HUES64 (cell line): ENCODE measurements around the gene PLA2G2F.

Source experiments
- H3K27ac ChIP-seq: 2 replicates; pipeline ENCODE4 v1.7.0; 2013; ENCODE audit warnings: low read depth, low read length, inconsistent platforms
- H3K27me3 ChIP-seq: 2 replicates; pipeline ENCODE4 v1.6.1; 2013; ENCODE audit warnings: mild to moderate bottlenecking, low read length; ENCODE audit not compliant: insufficient read depth
- H3K36me3 ChIP-seq: 2 replicates; pipeline ENCODE4 v1.6.1; 2013; ENCODE audit warnings: mild to moderate bottlenecking, low read length; ENCODE audit not compliant: insufficient read depth
- H3K4me1 ChIP-seq: 2 replicates; pipeline ENCODE4 v1.6.1; 2013; ENCODE audit warnings: mild to moderate bottlenecking, low read length, moderate library complexity; ENCODE audit not compliant: insufficient read depth
- H3K4me3 ChIP-seq: 2 replicates; pipeline ENCODE4 v1.5.1; 2013; ENCODE audit warnings: mild to moderate bottlenecking, low read length, moderate library complexity
- H3K9ac ChIP-seq: 2 replicates; pipeline ENCODE4 v1.6.1; 2013; ENCODE audit warnings: mild to moderate bottlenecking, low read depth, low read length
- H3K9me3 ChIP-seq: 2 replicates; pipeline ENCODE4 v1.6.1; 2013; ENCODE audit warnings: low read depth, low read length; ENCODE audit not compliant: insufficient read depth
- WGBS: fragments of 150-250, 120-280 bp; methylation state at CpG from one replicate; pipeline ENCODE4 v1.1.7; 2013; ENCODE audit warnings: missing lambda C conversion rate; 5-methylcytosine and 5-hydroxymethylcytosine counted together

The PLA2G2F gene

DNA sequence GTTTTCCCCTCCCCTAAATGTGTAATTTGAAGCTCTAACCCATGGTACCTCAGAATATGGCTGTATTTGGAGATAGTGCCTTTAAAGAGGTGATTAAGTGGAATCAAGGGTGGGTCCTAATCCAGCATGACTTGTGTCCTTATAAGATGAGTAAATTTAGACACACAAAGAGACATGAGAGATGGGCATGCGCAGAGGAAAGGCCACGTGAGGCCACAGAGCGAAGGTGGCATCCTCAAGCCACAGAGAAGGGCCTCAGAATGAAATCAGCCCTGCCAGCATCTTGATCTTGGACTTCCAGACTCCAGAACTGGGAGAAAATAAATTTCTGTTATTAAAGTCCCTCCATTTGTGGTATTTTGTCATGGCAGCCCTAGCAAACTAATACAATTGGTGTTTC lies 2.9 kb upstream of the PLA2G2F start:
- WGBS, result 94% methylated on average over 3 of the region's 3 CpGs
- Histone ChIP-seq H3K4me3 (no peak overlapping the region), H3K36me3 (no peaks in the 10 kb centered on the region), H3K27me3 (no peaks in the 10 kb centered on the region), H3K9ac (no peak overlapping the region), H3K9me3 (no peaks in the 10 kb centered on the region), H3K27ac (no peak overlapping the region), H3K4me1 (no peaks in the 10 kb centered on the region)

DNA sequence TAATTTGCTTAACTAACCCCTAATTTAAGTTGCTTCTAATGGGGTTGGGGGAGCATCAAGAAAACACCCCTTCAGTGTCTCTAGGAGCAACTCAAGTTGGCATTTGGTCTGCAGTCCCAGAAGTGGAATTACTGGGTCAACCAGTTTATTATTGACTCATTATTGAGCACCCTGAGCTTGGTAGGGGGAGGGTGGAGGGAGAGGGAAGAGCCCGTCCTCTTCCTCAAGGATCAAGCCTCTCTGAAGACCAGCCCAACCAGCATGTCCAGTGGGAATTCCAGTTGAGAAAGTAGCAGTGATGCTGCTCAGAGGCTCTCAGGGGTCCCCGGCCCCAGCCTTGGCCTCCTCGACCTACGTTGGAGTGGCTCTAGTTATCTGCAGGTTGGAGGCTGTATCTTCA lies 2.1 kb upstream of the PLA2G2F start:
- 95% methylated on average over 4 of the region's 4 CpGs for WGBS
- no peaks in the 10 kb centered on the region for H3K4me1 ChIP-seq
- H3K9me3 ChIP-seq, result no peaks in the 10 kb centered on the region
- no peak overlapping the region for H3K27ac ChIP-seq
- H3K27me3 ChIP-seq, result no peaks in the 10 kb centered on the region
- H3K4me3 ChIP-seq, result no peak overlapping the region
- H3K9ac ChIP-seq, result no peak overlapping the region
- no peaks in the 10 kb centered on the region for H3K36me3 ChIP-seq

DNA sequence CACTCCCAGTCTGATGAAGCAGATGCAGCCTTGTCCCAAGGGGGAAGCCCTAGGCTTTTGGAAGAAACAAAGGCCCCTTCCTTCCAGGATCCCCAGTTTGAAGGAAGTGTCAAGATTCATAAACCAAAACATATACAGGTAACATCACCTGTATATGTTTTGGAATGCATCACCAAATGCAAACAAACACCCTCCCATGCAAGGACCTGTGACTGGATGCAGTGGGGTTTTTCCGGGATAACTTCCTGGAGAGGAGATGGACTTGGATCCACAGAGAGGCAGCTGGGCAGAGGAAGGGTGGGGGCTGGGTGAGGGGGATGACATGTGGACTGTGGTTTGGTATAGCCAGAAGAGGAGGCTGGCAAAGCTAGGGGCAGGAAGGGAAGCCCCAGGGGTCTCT lies 1.5 kb upstream of the PLA2G2F start:
- Histone ChIP-seq H3K36me3 (no peaks in the 10 kb centered on the region), H3K4me1 (no peaks in the 10 kb centered on the region), H3K27ac (no peak overlapping the region), H3K4me3 (no peak overlapping the region), H3K27me3 (no peaks in the 10 kb centered on the region), H3K9me3 (no peaks in the 10 kb centered on the region), H3K9ac (no peak overlapping the region)
- 91% methylated on average over 1 of the region's 1 CpG for WGBS

DNA sequence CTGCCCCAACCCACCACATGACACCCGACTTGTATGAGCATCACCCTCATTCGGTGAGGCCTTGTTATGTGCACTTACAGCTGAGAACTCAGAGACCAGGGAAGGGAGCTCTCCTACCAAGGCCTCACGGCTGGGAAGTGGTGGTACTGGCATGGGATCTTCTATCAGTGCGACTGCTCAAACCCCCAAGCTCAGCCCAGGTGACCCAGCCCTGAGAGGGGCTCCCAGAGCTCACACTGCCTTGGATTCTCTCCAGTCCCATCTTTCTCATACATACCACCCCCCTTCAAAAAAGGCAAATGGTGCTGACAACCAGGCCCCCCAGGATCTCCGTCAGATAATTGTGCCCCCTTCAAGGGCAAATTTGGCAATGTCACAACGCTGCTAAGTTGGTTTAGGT lies 777 bp upstream of the PLA2G2F start:
- H3K4me1 ChIP-seq, result no peaks in the 10 kb centered on the region
- no peaks in the 10 kb centered on the region for H3K9me3 ChIP-seq
- H3K36me3 ChIP-seq, result no peaks in the 10 kb centered on the region
- H3K27ac ChIP-seq, result no peak overlapping the region
- 92% methylated on average over 6 of the region's 6 CpGs for WGBS
- no peak overlapping the region for H3K4me3 ChIP-seq
- no peaks in the 10 kb centered on the region for H3K27me3 ChIP-seq
- no peak overlapping the region for H3K9ac ChIP-seq

DNA sequence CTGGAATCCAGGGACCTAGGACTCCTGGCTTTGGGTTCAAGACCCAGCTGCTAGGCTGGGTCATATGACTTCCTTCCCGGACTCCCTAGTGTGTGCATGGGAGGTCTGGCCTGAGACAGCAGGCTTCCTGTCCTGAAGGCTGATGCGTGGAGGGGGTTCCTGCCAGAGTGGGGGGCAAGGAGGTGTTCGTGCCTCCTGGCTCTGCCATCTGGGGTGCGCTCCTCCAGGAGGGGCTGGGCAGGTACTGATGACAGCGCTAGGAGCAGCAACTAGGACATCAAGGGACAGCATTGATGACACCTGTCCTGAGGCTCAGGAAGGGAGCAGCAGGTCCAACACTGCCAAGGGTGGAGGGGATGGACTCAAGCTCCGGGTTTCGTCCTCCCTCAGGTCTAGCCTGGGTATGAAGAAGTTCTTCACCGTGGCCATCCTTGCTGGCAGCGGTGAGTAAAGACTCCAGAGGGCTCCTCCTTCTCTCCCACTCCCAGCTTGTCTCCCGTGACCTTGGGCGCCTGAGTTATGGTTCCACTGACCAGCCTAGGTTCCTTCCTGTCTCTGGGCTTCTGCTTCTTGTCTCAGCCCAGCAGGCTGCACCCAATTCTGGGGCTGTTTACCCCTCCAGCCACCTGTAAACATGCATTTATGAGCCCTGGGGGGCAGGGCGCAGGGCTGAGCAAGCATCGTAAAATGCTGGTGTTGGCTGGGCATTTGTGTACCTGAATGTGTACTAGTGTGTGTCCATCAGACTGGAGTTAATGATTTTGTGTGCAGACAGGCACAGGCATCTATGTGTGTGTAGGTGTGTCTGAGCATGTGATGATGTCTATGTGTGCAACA lies 871 bp downstream of the PLA2G2F start:
- no peaks in the 10 kb centered on the region for H3K36me3 ChIP-seq
- 95% methylated on average over 13 of the region's 13 CpGs for WGBS
- H3K27ac ChIP-seq, result no peak overlapping the region
- H3K9me3 ChIP-seq, result no peaks in the 10 kb centered on the region
- no peak overlapping the region for H3K9ac ChIP-seq
- H3K4me1 ChIP-seq, result no peaks in the 10 kb centered on the region
- H3K27me3 ChIP-seq, result no peaks in the 10 kb centered on the region
- no peak overlapping the region for H3K4me3 ChIP-seq

DNA sequence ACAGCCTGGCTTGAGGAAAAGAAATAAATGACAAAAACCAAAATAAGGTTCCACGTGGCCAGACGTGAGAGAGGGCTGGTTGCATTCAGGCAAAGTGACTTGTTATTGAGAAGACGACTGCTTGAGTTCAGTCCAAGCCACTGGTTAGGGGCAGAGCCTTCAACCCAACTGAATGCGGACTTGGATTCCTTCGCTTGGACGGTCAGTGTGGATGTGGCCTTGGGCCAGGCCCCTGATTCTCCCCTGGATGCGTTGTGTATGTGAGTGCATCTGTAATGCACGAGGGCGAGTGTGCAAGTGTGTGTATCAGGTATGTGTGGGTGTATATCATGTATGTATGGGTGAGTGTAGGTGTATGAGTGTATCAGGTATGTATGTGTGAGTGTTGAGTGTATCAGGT lies 1.9 kb downstream of the PLA2G2F start:
- H3K36me3 ChIP-seq, result no peaks in the 10 kb centered on the region
- H3K27ac ChIP-seq, result no peak overlapping the region
- no peaks in the 10 kb centered on the region for H3K27me3 ChIP-seq
- no peaks in the 10 kb centered on the region for H3K4me1 ChIP-seq
- WGBS, result 94% methylated on average over 9 of the region's 9 CpGs
- H3K9me3 ChIP-seq, result no peaks in the 10 kb centered on the region
- H3K9ac ChIP-seq, result no peak overlapping the region
- H3K4me3 ChIP-seq, result no peak overlapping the region

DNA sequence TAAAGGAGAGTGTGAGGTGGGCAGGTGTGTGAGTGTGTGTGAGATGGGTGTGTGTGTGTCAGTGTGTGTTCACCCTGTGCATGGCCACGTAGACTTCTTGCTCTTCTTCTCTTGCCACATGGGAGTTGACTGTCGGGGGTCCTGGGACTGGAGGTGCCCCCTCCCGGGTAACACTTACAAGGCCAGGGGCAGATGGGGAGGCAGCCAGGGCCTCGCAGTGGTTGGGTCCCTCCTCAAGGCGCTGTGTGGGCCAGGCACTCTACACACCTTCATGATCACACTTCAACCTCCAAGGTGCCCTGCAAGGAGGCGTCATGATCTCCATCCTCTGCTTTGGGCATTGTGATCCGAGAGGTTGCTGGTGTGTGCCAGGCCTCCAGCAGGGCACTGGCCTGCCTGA lies 2.3 kb downstream of the PLA2G2F start:
- Histone ChIP-seq H3K4me1 (no peaks in the 10 kb centered on the region), H3K9ac (no peak overlapping the region), H3K27me3 (no peaks in the 10 kb centered on the region), H3K36me3 (no peaks in the 10 kb centered on the region), H3K27ac (no peak overlapping the region), H3K9me3 (no peaks in the 10 kb centered on the region), H3K4me3 (no peak overlapping the region)
- WGBS, result 90% methylated on average over 7 of the region's 7 CpGs

DNA sequence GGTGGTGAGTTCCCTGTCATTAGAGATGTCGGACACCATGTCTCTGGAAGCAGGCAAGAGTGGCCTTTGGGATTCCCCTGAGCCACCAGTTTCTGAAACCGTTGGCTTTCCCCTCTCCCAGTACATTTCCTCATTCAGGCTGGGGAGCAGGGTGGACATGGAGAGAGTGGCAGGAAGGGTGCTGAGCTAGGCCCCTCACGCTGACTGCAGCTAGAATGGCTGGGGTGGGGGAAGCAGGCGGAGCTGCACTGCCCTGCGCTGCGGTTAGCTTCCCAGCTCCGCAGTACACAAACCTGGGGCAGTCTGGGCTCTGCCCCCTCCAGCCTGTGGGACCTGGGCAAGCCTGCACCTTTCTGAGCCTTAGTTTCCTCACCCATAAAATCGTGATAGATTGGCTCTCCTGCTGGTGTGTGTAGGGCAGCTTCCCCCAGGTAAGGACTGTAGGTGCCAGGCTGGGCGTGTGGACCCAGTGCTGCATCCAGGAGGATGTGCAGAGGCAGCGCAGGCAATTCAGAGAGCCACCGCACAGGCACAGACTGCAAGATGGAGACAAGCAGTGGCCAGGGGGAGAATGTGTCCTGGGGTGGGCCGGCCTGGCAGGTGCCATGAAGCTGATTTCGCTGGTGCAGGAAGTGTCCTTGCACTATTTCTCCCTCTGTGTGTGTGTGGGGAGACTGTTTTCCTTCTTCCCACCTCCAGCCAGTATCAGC lies 3.0 kb downstream of the PLA2G2F start:
- H3K9ac ChIP-seq, result no peak overlapping the region
- 86% methylated on average over 13 of the region's 13 CpGs for WGBS
- H3K4me1 ChIP-seq, result no peaks in the 10 kb centered on the region
- no peaks in the 10 kb centered on the region for H3K36me3 ChIP-seq
- no peak overlapping the region for H3K27ac ChIP-seq
- no peak overlapping the region for H3K4me3 ChIP-seq
- H3K27me3 ChIP-seq, result no peaks in the 10 kb centered on the region
- no peaks in the 10 kb centered on the region for H3K9me3 ChIP-seq

DNA sequence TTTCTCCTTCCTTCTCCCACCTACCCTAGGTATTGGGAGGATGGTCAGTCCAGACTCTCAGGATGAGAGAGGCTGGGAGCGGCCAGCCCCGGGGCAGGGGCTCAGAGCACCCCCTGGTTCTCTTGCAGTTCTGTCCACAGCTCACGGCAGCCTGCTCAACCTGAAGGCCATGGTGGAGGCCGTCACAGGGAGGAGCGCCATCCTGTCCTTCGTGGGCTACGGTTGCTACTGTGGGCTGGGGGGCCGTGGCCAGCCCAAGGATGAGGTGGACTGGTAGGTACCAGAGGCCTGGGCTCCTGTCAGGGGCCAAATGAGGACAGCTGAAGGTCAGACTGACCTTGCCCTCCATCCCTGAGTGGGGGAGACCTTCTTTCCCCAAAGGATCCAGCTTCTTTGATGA lies 4.2 kb downstream of the PLA2G2F start:
- H3K9me3 ChIP-seq, result no peaks in the 10 kb centered on the region
- WGBS, result 94% methylated on average over 8 of the region's 8 CpGs
- H3K4me3 ChIP-seq, result no peak overlapping the region
- H3K27ac ChIP-seq, result no peak overlapping the region
- H3K9ac ChIP-seq, result no peak overlapping the region
- H3K4me1 ChIP-seq, result no peaks in the 10 kb centered on the region
- no peaks in the 10 kb centered on the region for H3K27me3 ChIP-seq
- H3K36me3 ChIP-seq, result no peaks in the 10 kb centered on the region

DNA sequence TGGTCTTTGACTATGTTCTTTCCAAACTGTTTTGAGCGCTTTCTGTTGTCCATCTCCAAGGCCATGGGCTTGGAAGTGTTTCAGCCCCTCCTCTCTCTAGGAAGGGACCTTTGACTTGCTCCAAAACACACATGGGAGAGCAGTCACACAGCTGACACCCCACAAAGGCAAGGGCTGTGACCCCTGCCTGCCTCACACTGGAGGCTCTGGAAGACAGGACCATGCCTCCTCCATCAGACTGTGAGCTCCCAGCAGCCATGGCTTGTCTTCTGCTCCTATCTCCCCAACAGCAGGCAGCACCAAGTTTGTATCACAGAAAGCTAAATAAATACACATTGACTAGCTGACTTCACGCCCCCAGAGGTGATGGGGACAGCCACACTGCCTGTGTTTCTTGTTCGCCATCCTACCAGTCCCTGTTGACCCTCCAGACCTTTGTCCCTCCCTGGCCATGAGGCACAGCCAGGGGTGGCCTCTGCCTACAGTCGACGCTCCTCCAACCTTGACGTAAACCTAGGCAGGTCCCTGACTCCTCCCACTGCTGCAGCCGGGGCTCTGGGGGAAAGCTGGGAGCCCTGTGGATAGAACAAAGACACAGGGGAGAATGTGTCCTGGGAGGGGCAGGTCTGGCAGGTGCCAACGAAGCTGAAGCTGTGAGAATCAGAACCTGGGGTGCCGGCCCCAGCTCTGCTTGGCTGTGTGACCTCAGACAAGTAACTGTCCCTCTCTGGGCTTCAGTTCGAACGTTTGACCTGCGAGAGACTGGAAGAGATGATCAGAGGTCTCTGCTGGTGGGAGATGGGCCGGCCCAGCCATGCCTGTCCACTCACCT lies 4.8 kb downstream of the PLA2G2F start:
- no peak overlapping the region for H3K27ac ChIP-seq
- H3K27me3 ChIP-seq, result no peaks in the 10 kb centered on the region
- H3K9me3 ChIP-seq, result no peaks in the 10 kb centered on the region
- 81% methylated on average over 13 of the region's 13 CpGs for WGBS
- no peaks in the 10 kb centered on the region for H3K4me1 ChIP-seq
- H3K4me3 ChIP-seq, result no peak overlapping the region
- no peak overlapping the region for H3K9ac ChIP-seq
- H3K36me3 ChIP-seq, result no peaks in the 10 kb centered on the region
